Measurements from ENCODE around the gene RHOA.

The RHOA gene

GRCh38 chr3:49415931-49416601, 4.3 kb upstream of the RHOA start:
- H3K9ac ChIP-seq (ENCODE audit: low read length) = no peak overlapping the region; the same call in 1 of the 2 replicates
- no peak overlapping the region for H3K4me3 ChIP-seq (ENCODE audit: low read depth, low read length, poor library complexity, severe bottlenecking)

DNA sequence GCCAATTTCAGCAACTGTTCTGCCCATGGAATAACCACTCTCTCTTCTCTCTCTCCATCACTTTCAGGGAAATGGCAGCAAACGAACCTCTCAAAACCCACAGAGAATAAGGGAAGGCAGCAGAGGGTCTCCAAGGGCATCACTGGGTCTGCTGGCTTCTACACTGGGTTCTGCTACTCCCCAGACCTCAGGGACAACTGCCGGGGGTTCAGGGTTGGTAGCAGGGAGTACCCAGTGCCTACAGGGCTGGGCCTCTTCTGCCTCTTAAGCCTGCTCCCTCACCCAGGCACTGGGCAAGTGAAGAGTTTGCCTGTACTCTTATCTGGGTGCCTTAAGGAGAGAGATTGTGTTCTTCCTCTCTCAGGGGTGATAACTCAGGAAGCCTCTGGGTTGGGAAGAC, 3.0 kb upstream of the RHOA start:
- H3K36me3 ChIP-seq (ENCODE audit: insufficient read depth, low read length) = peaks cover 35% of the 10 kb centered on the region; the same call in 1 of the 2 replicates
- no peak overlapping the region for H2AFZ ChIP-seq (ENCODE audit: low read length)
- no peak overlapping the region for H3K9ac ChIP-seq (ENCODE audit: low read length)
- no peak overlapping the region for H3K4me2 ChIP-seq (ENCODE audit: low read length)
- H3K79me2 ChIP-seq (ENCODE audit: insufficient read depth, low read length) = peaks cover 29% of the 10 kb centered on the region
- H3K9me3 ChIP-seq (ENCODE audit: low read length) = no peaks in the 10 kb centered on the region
- no peak overlapping the region for H3K27ac ChIP-seq (ENCODE audit: low read depth, low read length, poor library complexity, severe bottlenecking)
- H3F3A ChIP-seq (ENCODE audit: insufficient read depth, low read length) = no peaks in the 10 kb centered on the region
- H3K4me1 ChIP-seq (ENCODE audit: insufficient read depth, low read length, severe bottlenecking) = peaks cover 39% of the 10 kb centered on the region
- no peaks in the 10 kb centered on the region for H4K20me1 ChIP-seq (ENCODE audit: insufficient read depth, low read length)
- H3K27me3 ChIP-seq (ENCODE audit: insufficient read depth, low read length) = no peaks in the 10 kb centered on the region
- TF ChIP-seq, protein P1, sequence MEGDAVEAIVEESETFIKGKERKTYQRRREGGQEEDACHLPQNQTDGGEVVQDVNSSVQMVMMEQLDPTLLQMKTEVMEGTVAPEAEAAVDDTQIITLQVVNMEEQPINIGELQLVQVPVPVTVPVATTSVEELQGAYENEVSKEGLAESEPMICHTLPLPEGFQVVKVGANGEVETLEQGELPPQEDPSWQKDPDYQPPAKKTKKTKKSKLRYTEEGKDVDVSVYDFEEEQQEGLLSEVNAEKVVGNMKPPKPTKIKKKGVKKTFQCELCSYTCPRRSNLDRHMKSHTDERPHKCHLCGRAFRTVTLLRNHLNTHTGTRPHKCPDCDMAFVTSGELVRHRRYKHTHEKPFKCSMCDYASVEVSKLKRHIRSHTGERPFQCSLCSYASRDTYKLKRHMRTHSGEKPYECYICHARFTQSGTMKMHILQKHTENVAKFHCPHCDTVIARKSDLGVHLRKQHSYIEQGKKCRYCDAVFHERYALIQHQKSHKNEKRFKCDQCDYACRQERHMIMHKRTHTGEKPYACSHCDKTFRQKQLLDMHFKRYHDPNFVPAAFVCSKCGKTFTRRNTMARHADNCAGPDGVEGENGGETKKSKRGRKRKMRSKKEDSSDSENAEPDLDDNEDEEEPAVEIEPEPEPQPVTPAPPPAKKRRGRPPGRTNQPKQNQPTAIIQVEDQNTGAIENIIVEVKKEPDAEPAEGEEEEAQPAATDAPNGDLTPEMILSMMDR (IDR thresholded peaks at IDR 0.05; ENCODE audit: low read length) = no peak
- no peak for TF ChIP-seq EZH2 (IDR thresholded peaks at IDR 0.05; ENCODE audit: borderline replicate concordance, low read length)
- H3K9me2 ChIP-seq (ENCODE audit: low read depth, low read length) = no peaks in the 10 kb centered on the region
- H3K4me3 ChIP-seq (ENCODE audit: low read depth, low read length, poor library complexity, severe bottlenecking) = no peak overlapping the region

More at GRCh38 chr3:49415931-49416601, 4.3 kb upstream of the RHOA start:
- H3K4me1 ChIP-seq (ENCODE audit: insufficient read depth, low read length, severe bottlenecking) = peaks cover 30% of the 10 kb centered on the region
- no peaks in the 10 kb centered on the region for H3K9me3 ChIP-seq (ENCODE audit: low read length)
- no peak overlapping the region for H3K4me2 ChIP-seq (ENCODE audit: low read length)
- H4K20me1 ChIP-seq (ENCODE audit: insufficient read depth, low read length) = no peaks in the 10 kb centered on the region
- peaks cover 27% of the 10 kb centered on the region; the same call in 1 of the 2 replicates for H3K36me3 ChIP-seq (ENCODE audit: insufficient read depth, low read length)
- H3K27ac ChIP-seq (ENCODE audit: low read depth, low read length, poor library complexity, severe bottlenecking) = peak overlapping the region; percentile 74
- no peaks in the 10 kb centered on the region for H3F3A ChIP-seq (ENCODE audit: insufficient read depth, low read length)
- H3K79me2 ChIP-seq (ENCODE audit: insufficient read depth, low read length) = peaks cover 16% of the 10 kb centered on the region
- no peak overlapping the region for H2AFZ ChIP-seq (ENCODE audit: low read length)
- H3K9me2 ChIP-seq (ENCODE audit: low read depth, low read length) = no peaks in the 10 kb centered on the region
- H3K27me3 ChIP-seq (ENCODE audit: insufficient read depth, low read length) = no peaks in the 10 kb centered on the region
- TF ChIP-seq, protein P1 (IDR thresholded peaks at IDR 0.05; ENCODE audit: low read length) = no peak
- no peak for TF ChIP-seq EZH2 (IDR thresholded peaks at IDR 0.05; ENCODE audit: borderline replicate concordance, low read length)

GRCh38 chr3:49413338-49413734, 1.6 kb upstream of the RHOA start:
- Histone ChIP-seq H4K20me1 (ENCODE audit: insufficient read depth, low read length) (no peaks in the 10 kb centered on the region), H2AFZ (ENCODE audit: low read length) (no peak overlapping the region), H3K9me3 (ENCODE audit: low read length) (no peaks in the 10 kb centered on the region), H3K4me2 (ENCODE audit: low read length) (peak overlapping the region; percentile 96), H3K27me3 (ENCODE audit: insufficient read depth, low read length) (no peaks in the 10 kb centered on the region), H3K27ac (ENCODE audit: low read depth, low read length, poor library complexity, severe bottlenecking) (peak overlapping the region; percentile 60), H3K79me2 (ENCODE audit: insufficient read depth, low read length) (peaks cover 43% of the 10 kb centered on the region), H3K4me3 (ENCODE audit: low read depth, low read length, poor library complexity, severe bottlenecking) (peak overlapping the region; percentile 83), H3K4me1 (ENCODE audit: insufficient read depth, low read length, severe bottlenecking) (peaks cover 53% of the 10 kb centered on the region), H3K9me2 (ENCODE audit: low read depth, low read length) (no peaks in the 10 kb centered on the region), H3K9ac (ENCODE audit: low read length) (peak overlapping the region; percentile 89), H3K36me3 (ENCODE audit: insufficient read depth, low read length) (peaks cover 35% of the 10 kb centered on the region; the same call in 1 of the 2 replicates), H3F3A (ENCODE audit: insufficient read depth, low read length) (no peaks in the 10 kb centered on the region)
- TF ChIP-seq EZH2 (IDR thresholded peaks at IDR 0.05; ENCODE audit: borderline replicate concordance, low read length) = no peak
- TF ChIP-seq, protein P1 (IDR thresholded peaks at IDR 0.05; ENCODE audit: low read length) = no peak
